ENCODE data around the gene FIGN. TPM values are rescaled to one million over a fixed set of nuclear protein-coding genes. Genes with fewer than 3 reads are reported as not detected.

Gene FIGN
- total and polyA plus RNA-seq, 9 of the 15 experiments (the other 6 are each of a cell fraction or from before 2014, with no cell fraction given) = 0.02 TPM; not detected in 8

- TF ChIP-seq, protein P1, sequence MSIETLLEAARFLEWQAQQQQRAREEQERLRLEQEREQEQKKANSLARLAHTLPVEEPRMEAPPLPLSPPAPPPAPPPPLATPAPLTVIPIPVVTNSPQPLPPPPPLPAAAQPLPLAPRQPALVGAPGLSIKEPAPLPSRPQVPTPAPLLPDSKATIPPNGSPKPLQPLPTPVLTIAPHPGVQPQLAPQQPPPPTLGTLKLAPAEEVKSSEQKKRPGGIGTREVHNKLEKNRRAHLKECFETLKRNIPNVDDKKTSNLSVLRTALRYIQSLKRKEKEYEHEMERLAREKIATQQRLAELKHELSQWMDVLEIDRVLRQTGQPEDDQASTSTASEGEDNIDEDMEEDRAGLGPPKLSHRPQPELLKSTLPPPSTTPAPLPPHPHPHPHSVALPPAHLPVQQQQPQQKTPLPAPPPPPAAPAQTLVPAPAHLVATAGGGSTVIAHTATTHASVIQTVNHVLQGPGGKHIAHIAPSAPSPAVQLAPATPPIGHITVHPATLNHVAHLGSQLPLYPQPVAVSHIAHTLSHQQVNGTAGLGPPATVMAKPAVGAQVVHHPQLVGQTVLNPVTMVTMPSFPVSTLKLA (conservative IDR thresholded peaks at IDR 0.05) = no peak
- TF ChIP-seq FOXP1 (CRISPR knock-in tag; IDR thresholded peaks at IDR 0.05) (no peak), ZNF224 (CRISPR knock-in tag; IDR thresholded peaks at IDR 0.05) (no peak), RBM25 (IDR thresholded peaks at IDR 0.05; ENCODE audit: low read depth, low read length, severe bottlenecking) (no peak)
Measured at GRCh38 chr2:163697429-163697828, 38.4 kb downstream of the FIGN start (continued).

- no peak overlapping the region for H2AFZ ChIP-seq (ENCODE audit: low read depth, low read length)
- FAIRE-seq (no peak), ATAC-seq (no peak), DNase-seq (ENCODE audit: extremely low read depth in 1 of 4, low spot score in 3 of 4) (no peak)
- TF ChIP-seq C11orf30 (IDR thresholded peaks at IDR 0.05; ENCODE audit: low read depth) = no peak
- TF ChIP-seq, protein P2, sequence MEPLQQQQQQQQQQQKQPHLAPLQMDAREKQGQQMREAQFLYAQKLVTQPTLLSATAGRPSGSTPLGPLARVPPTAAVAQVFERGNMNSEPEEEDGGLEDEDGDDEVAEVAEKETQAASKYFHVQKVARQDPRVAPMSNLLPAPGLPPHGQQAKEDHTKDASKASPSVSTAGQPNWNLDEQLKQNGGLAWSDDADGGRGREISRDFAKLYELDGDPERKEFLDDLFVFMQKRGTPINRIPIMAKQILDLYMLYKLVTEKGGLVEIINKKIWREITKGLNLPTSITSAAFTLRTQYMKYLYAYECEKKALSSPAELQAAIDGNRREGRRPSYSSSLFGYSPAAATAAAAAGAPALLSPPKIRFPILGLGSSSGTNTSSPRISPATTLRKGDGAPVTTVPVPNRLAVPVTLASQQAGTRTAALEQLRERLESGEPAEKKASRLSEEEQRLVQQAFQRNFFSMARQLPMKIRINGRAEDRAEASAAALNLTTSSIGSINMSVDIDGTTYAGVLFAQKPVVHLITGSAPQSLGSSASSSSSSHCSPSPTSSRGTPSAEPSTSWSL (CRISPR knock-in tag; IDR thresholded peaks at IDR 0.05; ENCODE audit: borderline replicate concordance) = no peak
- no peak for TF ChIP-seq HOMEZ (CRISPR knock-in tag; IDR thresholded peaks at IDR 0.05)
- H3K27ac ChIP-seq (ENCODE audit: extremely low read depth, low read depth, low read length) = no peak overlapping the region
- peaks cover 2% of the 10 kb centered on the region; the same call in 1 of the 2 replicates for H3K9me3 ChIP-seq (replicated peaks; ENCODE audit: control insufficient read depth, insufficient read depth, low read depth, low read length)
- no peaks in the 10 kb centered on the region for H4K20me1 ChIP-seq (replicated peaks; ENCODE audit: control insufficient read depth, insufficient read depth, low read length)
- ChIA-PET POLR2A (interaction anchor here (0.5 kb wide), 1 partner anchor 26 kb away, joined by 7 read pairs; no protein-coding TSS in a partner anchor), CTCF (ENCODE audit: low intra/inter-chr PET ratio) (no interaction called here)
- in situ Hi-C loops (cut with MboI) (no loop called here), intact Hi-C loops (cut with micrococcal nuclease) (no loop called here)
- no peaks in the 10 kb centered on the region for H3K27me3 ChIP-seq (ENCODE audit: control insufficient read depth in 2 of 2, insufficient read depth in 2 of 2, low read length in 2 of 2)
- no peaks in the 10 kb centered on the region for H3K9me1 ChIP-seq (ENCODE audit: control insufficient read depth, insufficient read depth, low read length)
- BruUV-seq (replicated peaks) = no TSS peak
- no peak overlapping the region for H3K4me2 ChIP-seq (ENCODE audit: insufficient read depth, low read length)
- no peak overlapping the region for H3K4me3 ChIP-seq
- WGBS (ENCODE audit: insufficient coverage, low coverage, missing lambda C conversion rate) = 3% methylated on average over 2 of the region's 2 CpGs
- H3K4me1 ChIP-seq (replicated peaks in 1 of 2; ENCODE audit: control insufficient read depth in 2 of 2, insufficient read depth in 2 of 2, low read length in 2 of 2) = no peaks in the 10 kb centered on the region
- H3K79me2 ChIP-seq (ENCODE audit: control insufficient read depth, insufficient read depth, low read length) = no peaks in the 10 kb centered on the region
- no peaks in the 10 kb centered on the region for H3K36me3 ChIP-seq (ENCODE audit: control insufficient read depth, insufficient read depth, low read length)
- H3K9ac ChIP-seq (ENCODE audit: insufficient read depth in 1 of 2, low read depth in 2 of 2, low read length in 2 of 2) = no peak overlapping the region
Measured at GRCh38 chr2:163693484-163693883, 42.3 kb downstream of the FIGN start.

Measured in K562 (cell line).